ENCODE results near the gene RNF41.

DNA sequence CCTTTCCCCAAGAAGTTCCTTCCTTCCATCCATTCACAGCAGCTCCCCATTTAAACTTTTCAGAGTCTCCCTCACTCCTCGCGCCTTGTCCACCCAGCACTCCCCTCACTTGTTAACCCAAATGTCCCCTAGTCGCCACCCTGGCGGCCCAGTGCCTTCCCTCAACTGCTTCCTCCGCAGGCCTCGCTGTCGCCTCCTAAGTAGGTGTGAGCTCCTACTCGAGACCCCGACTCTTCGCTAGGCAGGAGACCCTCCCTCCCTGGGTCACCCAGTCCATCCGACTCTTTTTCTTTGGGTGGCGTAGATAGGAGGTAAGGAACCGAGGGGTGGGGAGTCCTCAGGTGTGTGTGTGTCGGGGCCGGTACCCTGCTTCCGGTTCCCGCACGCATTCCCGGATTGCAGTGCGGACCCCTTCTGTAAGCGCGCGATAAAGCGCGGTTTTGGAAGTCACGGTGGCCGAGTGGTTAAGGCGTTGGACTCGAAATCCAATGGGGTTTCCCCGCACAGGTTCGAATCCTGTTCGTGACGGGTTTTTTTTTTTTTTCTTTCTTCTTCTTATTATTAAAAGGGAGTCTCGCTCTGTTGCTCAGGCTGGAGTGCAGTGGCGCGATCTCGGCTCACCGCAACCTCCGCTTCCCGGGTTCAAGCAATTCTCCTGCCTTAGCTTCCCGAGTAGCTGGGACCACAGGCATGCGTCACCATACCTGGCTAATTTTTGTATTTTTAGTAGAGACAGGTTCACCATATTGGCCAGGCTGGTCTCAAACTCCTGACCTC is 31.6 kb downstream of the RNF41 start:
- no peak for TF ChIP-seq TCF4 (CRISPR knock-in tag; IDR thresholded peaks at IDR 0.05; ENCODE audit: borderline replicate concordance)
- no peak for TF ChIP-seq TSHZ2 (CRISPR knock-in tag; IDR thresholded peaks at IDR 0.05)
- TF ChIP-seq ARNTL (CRISPR knock-in tag; IDR thresholded peaks at IDR 0.05; ENCODE audit: borderline replicate concordance, low read depth) = no peak
- no peak for TF ChIP-seq PATZ1 (CRISPR knock-in tag; IDR thresholded peaks at IDR 0.05; ENCODE audit: borderline replicate concordance)
- no peak for TF ChIP-seq CSDC2 (CRISPR knock-in tag; IDR thresholded peaks at IDR 0.05)
- no peak for TF ChIP-seq ZC3H10 (CRISPR knock-in tag; IDR thresholded peaks at IDR 0.05)
